Loucy (cell line): ENCODE measurements around the gene CANT1.

Experiments used
- H2AFZ ChIP-seq: fragments of 200-600 bp; sonication (generic); 2 replicates; pipeline ENCODE4 v1.6.0; 2016; ENCODE audit warnings: antibody characterized with exemption, mild to moderate bottlenecking, low read length, moderate library complexity
- H3F3A ChIP-seq: fragments of 200-600 bp; 2 replicates; pipeline ENCODE4 v1.6.0; 2016; ENCODE audit warnings: antibody characterized with exemption, low read depth, mild to moderate bottlenecking
- H3K27me3 ChIP-seq: fragments of 200-600 bp; sonication (generic); 2 replicates; pipeline ENCODE4 v1.6.1; 2014; ENCODE audit warnings: low read length, mild to moderate bottlenecking; ENCODE audit not compliant: insufficient read depth, poor library complexity, severe bottlenecking
- H3K36me3 ChIP-seq: fragments of 200-600 bp; sonication (generic); 2 replicates; pipeline ENCODE4 v1.6.1; 2016; ENCODE audit warnings: low read length; ENCODE audit not compliant: insufficient read depth
- H3K4me1 ChIP-seq: fragments of 200-600 bp; sonication (generic); 2 replicates; pipeline ENCODE4 v1.5.1; 2014; ENCODE audit warnings: low read length, mild to moderate bottlenecking; ENCODE audit not compliant: insufficient read depth, poor library complexity, severe bottlenecking
- H3K4me2 ChIP-seq: fragments of 200-600 bp; sonication (generic); 2 replicates; pipeline ENCODE4 v1.6.0; 2014; ENCODE audit warnings: antibody characterized with exemption, low read length, low read depth, mild to moderate bottlenecking; ENCODE audit not compliant: poor library complexity, severe bottlenecking
- H3K4me3 ChIP-seq: fragments of 200-600 bp; sonication (generic); 2 replicates; pipeline ENCODE4 v1.5.1; 2014; ENCODE audit warnings: low read length, mild to moderate bottlenecking, mixed read lengths; ENCODE audit not compliant: poor library complexity, severe bottlenecking
- H3K79me2 ChIP-seq: fragments of 200-600 bp; sonication (generic); 2 replicates; pipeline ENCODE4 v1.6.1; 2014; ENCODE audit warnings: low read length; ENCODE audit not compliant: insufficient read depth
- H3K9ac ChIP-seq: fragments of 200-600 bp; sonication (generic); 2 replicates; pipeline ENCODE4 v1.6.0; 2014; ENCODE audit warnings: mild to moderate bottlenecking, low read depth, low read length, moderate library complexity; ENCODE audit not compliant: poor library complexity, severe bottlenecking
- H3K9me2 ChIP-seq: fragments of 200-600 bp; sonication (generic); replicated peaks from 2 replicates; pipeline ENCODE4 v1.6.1; 2016; ENCODE audit warnings: low read depth, low read length, mixed read lengths
- H3K9me3 ChIP-seq: fragments of 200-600 bp; sonication (generic); 2 replicates; pipeline ENCODE4 v1.6.1; 2014; ENCODE audit warnings: mild to moderate bottlenecking, antibody characterized with exemption, low read length, low read depth; ENCODE audit not compliant: insufficient read depth
- H4K20me1 ChIP-seq: fragments of 200-600 bp; sonication (generic); 2 replicates; pipeline ENCODE4 v1.6.0; 2014; ENCODE audit warnings: antibody characterized with exemption, low read length, mild to moderate bottlenecking; ENCODE audit not compliant: insufficient read depth, poor library complexity, severe bottlenecking
- CTCF ChIP-seq: fragments of 200-600 bp; sonication (generic); conservative IDR thresholded peaks from 2 replicates; pipeline ENCODE4 v1.5.1; 2014; ENCODE audit warnings: mild to moderate bottlenecking, antibody characterized with exemption, low read length
- EZH2phosphoT487 ChIP-seq: fragments of 200-600 bp; IDR thresholded peaks from 2 replicates; pipeline ENCODE4 v1.6.1; 2018; ENCODE audit warnings: antibody characterized with exemption, mild to moderate bottlenecking, moderate library complexity, borderline replicate concordance

CANT1 gene

GRCh38 chr17:79029327-79030009 lies 19.9 kb upstream of the CANT1 start:
- Histone ChIP-seq H4K20me1 (no peaks in the 10 kb centered on the region), H3K9me2 (no peaks in the 10 kb centered on the region), H3K4me2 (no peak overlapping the region), H3K27me3 (no peaks in the 10 kb centered on the region), H3K9ac (no peak overlapping the region), H3K79me2 (no peaks in the 10 kb centered on the region), H2AFZ (no peak overlapping the region), H3K4me3 (no peak overlapping the region), H3K9me3 (no peaks in the 10 kb centered on the region), H3K36me3 (no peaks in the 10 kb centered on the region), H3K4me1 (no peaks in the 10 kb centered on the region), H3F3A (no peaks in the 10 kb centered on the region)
- no peak for TF ChIP-seq CTCF
- no peak for TF ChIP-seq EZH2phosphoT487

GRCh38 chr17:79028496-79029326 lies 19.1 kb upstream of the CANT1 start:
- no peaks in the 10 kb centered on the region for H3K79me2 ChIP-seq
- peaks cover 7% of the 10 kb centered on the region for H3K4me1 ChIP-seq
- H3K4me2 ChIP-seq, result no peak overlapping the region
- H3K9ac ChIP-seq, result no peak overlapping the region
- TF ChIP-seq CTCF (peak; percentile 47), EZH2phosphoT487 (no peak)
- H2AFZ ChIP-seq, result no peak overlapping the region
- H3K9me3 ChIP-seq, result no peaks in the 10 kb centered on the region
- no peaks in the 10 kb centered on the region for H3K9me2 ChIP-seq
- H4K20me1 ChIP-seq, result no peaks in the 10 kb centered on the region
- no peaks in the 10 kb centered on the region for H3K27me3 ChIP-seq
- no peak overlapping the region for H3K4me3 ChIP-seq
- no peaks in the 10 kb centered on the region for H3F3A ChIP-seq
- no peaks in the 10 kb centered on the region for H3K36me3 ChIP-seq

- H3K27me3 ChIP-seq, result no peaks in the 10 kb centered on the region
- no peaks in the 10 kb centered on the region for H4K20me1 ChIP-seq
- no peaks in the 10 kb centered on the region for H3F3A ChIP-seq
- no peak overlapping the region for H3K9ac ChIP-seq
- H3K4me3 ChIP-seq, result no peak overlapping the region
- H3K9me3 ChIP-seq, result no peaks in the 10 kb centered on the region
- H3K4me1 ChIP-seq, result peaks cover 8% of the 10 kb centered on the region
- no peaks in the 10 kb centered on the region for H3K79me2 ChIP-seq
- no peak for TF ChIP-seq CTCF
- TF ChIP-seq EZH2phosphoT487, result no peak
- H3K36me3 ChIP-seq, result no peaks in the 10 kb centered on the region
- H3K9me2 ChIP-seq, result no peaks in the 10 kb centered on the region
- H3K4me2 ChIP-seq, result no peak overlapping the region
- no peak overlapping the region for H2AFZ ChIP-seq
Measured at GRCh38 chr17:79027925-79028491, 18.4 kb upstream of the CANT1 start.
